SK-N-SH (cell line): Measurements from ENCODE around the gene FOXE3. TPM values are rescaled to one million over a fixed set of nuclear protein-coding genes. Genes with fewer than 3 reads are reported as not detected.

Experiments
- CTCF ChIA-PET: fragments of 300-600, 350-600 bp; formaldehyde crosslinking; extraction: SDS; loops from one replicate; lab custom pipeline; 2021; lab: Yijun Ruan, JAX
- POLR2A ChIA-PET: fragments of 350-600 bp; sonication (Branson Sonifier 250); formaldehyde crosslinking; extraction: SDS; loops from one replicate; lab custom pipeline; 2020; ENCODE audit warnings: antibody characterized with exemption, inconsistent platforms; lab: Yijun Ruan, JAX
- DNase-seq: peaks from one replicate; pipeline ENCODE4 v3.0.0; 2012
- H2AFZ ChIP-seq: fragments of 200-600 bp; sonication (generic); 2 replicates; pipeline ENCODE4 v1.8.1; 2016; ENCODE audit warnings: antibody characterized with exemption, mild to moderate bottlenecking, low read depth
- H3F3A ChIP-seq: fragments of 200-600 bp; sonication (generic); replicated peaks from 2 replicates; pipeline ENCODE3; 2016; ENCODE audit warnings: antibody characterized with exemption, mild to moderate bottlenecking; ENCODE audit not compliant: insufficient read depth
- H3K27ac ChIP-seq, 2 experiments: fragments of 200-500 bp in 1 of 2; fragments of 200-600 bp in 1 of 2; sonication (Bioruptor generic) in 1 of 2; sonication (generic), shearing (Covaris generic) in 1 of 2; 2 replicates each; pipeline versions ENCODE4 v1.5.1 to v1.6.1; 2014 to 2016; ENCODE audit warnings: low read depth in 2 of 2, inconsistent platforms in 1 of 2, low read length in 1 of 2, mild to moderate bottlenecking in 1 of 2, mixed read lengths in 1 of 2
- H3K27me3 ChIP-seq: fragments of 200-600 bp; sonication (generic), shearing (Covaris generic); 2 replicates; pipeline ENCODE4 v1.6.1; 2016; ENCODE audit warnings: mixed run types; ENCODE audit not compliant: insufficient read depth
- H3K36me3 ChIP-seq, 2 experiments: fragments of 200-500 bp in 1 of 2; fragments of 200-600 bp in 1 of 2; sonication (Bioruptor generic) in 1 of 2; sonication (generic) in 1 of 2; replicated peaks in 1 of 2; 2 replicates each; pipeline versions ENCODE3 to v1.5.1; 2014 to 2016; ENCODE audit warnings: low read length in 1 of 2, mild to moderate bottlenecking in 1 of 2; ENCODE audit not compliant: insufficient read depth in 2 of 2, control insufficient read depth in 1 of 2
- H3K4me1 ChIP-seq, 2 experiments: fragments of 200-500 bp in 1 of 2; fragments of 200-600 bp in 1 of 2; sonication (Bioruptor generic) in 1 of 2; sonication (generic), shearing (Covaris generic) in 1 of 2; 2 replicates each; pipeline versions ENCODE4 v1.5.1 to v1.6.1; 2014 to 2016; ENCODE audit warnings: low read depth in 1 of 2, low read length in 1 of 2, mixed run types in 1 of 2; ENCODE audit not compliant: insufficient read depth in 2 of 2, control insufficient read depth in 1 of 2
- H3K4me2 ChIP-seq: fragments of 200-600 bp; sonication (generic), shearing (Covaris generic); 2 replicates; pipeline ENCODE4 v1.6.1; 2017; ENCODE audit warnings: mixed run types
- H3K4me3 ChIP-seq, 2 experiments: fragments of 200-500 bp in 1 of 2; fragments of 200-600 bp in 1 of 2; sonication (Bioruptor generic) in 1 of 2; sonication (generic), shearing (Covaris generic) in 1 of 2; 2 replicates each; pipeline versions ENCODE4 v1.5.1 to v1.8.1; 2014 to 2016; ENCODE audit warnings: low read depth in 2 of 2, inconsistent platforms in 1 of 2, low read length in 1 of 2, mild to moderate bottlenecking in 1 of 2, mixed read lengths in 1 of 2, moderate library complexity in 1 of 2
- H3K79me2 ChIP-seq: fragments of 200-600 bp; sonication (generic); 2 replicates; pipeline ENCODE4 v1.8.1; 2017; ENCODE audit warnings: mild to moderate bottlenecking; ENCODE audit not compliant: insufficient read depth
- H3K9ac ChIP-seq: fragments of 200-600 bp; sonication (generic); 2 replicates; pipeline ENCODE4 v1.6.1; 2017; ENCODE audit warnings: mixed run types
- H3K9me2 ChIP-seq: fragments of 200-600 bp; sonication (generic); 2 replicates; pipeline ENCODE4 v1.6.1; 2017; ENCODE audit warnings: mixed run types
- H3K9me3 ChIP-seq: fragments of 200-600 bp; sonication (generic); 2 replicates; pipeline ENCODE4 v1.6.1; 2017; ENCODE audit warnings: mixed run types, mild to moderate bottlenecking, moderate library complexity
- H4K20me1 ChIP-seq: fragments of 200-600 bp; sonication (generic); 2 replicates; pipeline ENCODE4 v1.6.1; 2017; ENCODE audit warnings: mild to moderate bottlenecking, mixed run types; ENCODE audit not compliant: insufficient read depth
- CTCF ChIP-seq: fragments of 200-600 bp; sonication (generic); IDR thresholded peaks from 2 replicates; pipeline ENCODE4 v1.6.1; 2017; ENCODE audit warnings: antibody characterized with exemption, mild to moderate bottlenecking, moderate library complexity
- EP300 ChIP-seq, 2 experiments: IDR thresholded peaks; 2 replicates each; pipeline versions ENCODE4 v1.4.0 to v1.6.1; 2012; ENCODE audit warnings: borderline replicate concordance in 1 of 2, low read depth in 1 of 2, low read length in 1 of 2
- FOSL2 ChIP-seq: IDR thresholded peaks from 2 replicates; pipeline ENCODE4 v1.4.0; 2012; ENCODE audit warnings: low read depth, mild to moderate bottlenecking, moderate library complexity, borderline replicate concordance
- FOXJ3 ChIP-seq: sonication (generic); formaldehyde crosslinking; IDR thresholded peaks from 2 replicates; pipeline ENCODE4 v1.5.1; 2020; ENCODE audit warnings: mild to moderate bottlenecking, missing genetic modification reagents
- GATA2 ChIP-seq: sonication (generic); formaldehyde crosslinking; IDR thresholded peaks from 2 replicates; pipeline ENCODE4 v1.5.0; 2020; ENCODE audit warnings: mild to moderate bottlenecking, missing genetic modification reagents
- MAX ChIP-seq: IDR thresholded peaks from 2 replicates; pipeline ENCODE4 v1.4.0; 2012; ENCODE audit warnings: low read depth
- NRF1 ChIP-seq: IDR thresholded peaks from 2 replicates; pipeline ENCODE4 v1.6.1; 2012; ENCODE audit warnings: low read depth, mild to moderate bottlenecking, low read length
- PBX3 ChIP-seq: IDR thresholded peaks from 2 replicates; pipeline ENCODE4; 2012
- REST ChIP-seq: IDR thresholded peaks from 2 replicates; pipeline ENCODE4 v1.6.1; 2012; ENCODE audit warnings: mild to moderate bottlenecking, low read depth, low read length, moderate library complexity
- RFX5 ChIP-seq: IDR thresholded peaks from 2 replicates; pipeline ENCODE4 v1.6.1; 2012; ENCODE audit warnings: mild to moderate bottlenecking, improper control_type of control experiment, low read length
- SIN3A ChIP-seq: IDR thresholded peaks from 2 replicates; pipeline ENCODE4 v1.6.1; 2012; ENCODE audit warnings: low read depth, mild to moderate bottlenecking, low read length, moderate library complexity, borderline replicate concordance
- SMC3 ChIP-seq: IDR thresholded peaks from 2 replicates; pipeline ENCODE4 v1.6.1; 2012; ENCODE audit warnings: low read depth, low read length, improper control_type of control experiment
- TCF12 ChIP-seq: IDR thresholded peaks from 2 replicates; pipeline ENCODE4 v1.4.0; 2012
- TEAD4 ChIP-seq: IDR thresholded peaks from 2 replicates; pipeline ENCODE4 v1.4.0; 2012; ENCODE audit warnings: mild to moderate bottlenecking, borderline replicate concordance; ENCODE audit not compliant: insufficient read depth
- YY1 ChIP-seq: IDR thresholded peaks from 2 replicates; pipeline ENCODE4 v1.4.0; 2012; ENCODE audit warnings: low read depth, mild to moderate bottlenecking
- WGBS: methylation state at CpG from one replicate; pipeline ENCODE4 v1.1.6; 2017; ENCODE audit warnings: low lambda C conversion rate; 5-methylcytosine and 5-hydroxymethylcytosine counted together
- polyA plus RNA-seq, 3 experiments: library from polyadenylated mRNA; depleted of rRNA; stranded (reverse); fragments of >200 nt; gene quantifications; 2 replicates each; pipeline ENCODE4 v1.2.3, GENCODE V29; 2012

The FOXE3 gene
- polyA plus RNA-seq, 1 of the 3 experiments (the other 2 are of a cell fraction): not detected

GRCh38 chr1:47386268-47386667 lies 29.8 kb upstream of the FOXE3 start:
- POLR2A ChIA-PET: no interaction called here
- no peaks in the 10 kb centered on the region for H3K9me2 ChIP-seq
- 95% methylated on average over 5 of the region's 5 CpGs for WGBS
- CTCF ChIA-PET: interaction anchor here (0.6 to 13.8 kb wide), 5 partner anchors 25 to 339 kb away, joined by 3 to 104 read pairs (median 3); no protein-coding TSS in a partner anchor
- H3K27me3 ChIP-seq: no peaks in the 10 kb centered on the region
- H3K36me3 ChIP-seq: peaks cover 9 to 17% of the 10 kb centered on the region in 2 experiments
- H4K20me1 ChIP-seq: 0 out of 2 replicates have a peak, but pooled peaks cover 7% of the 10 kb centered on the region
- no peak overlapping the region for H3K4me3 ChIP-seq
- no peak for DNase-seq
- no peak for TF ChIP-seq PBX3
- no peak for TF ChIP-seq REST
- TF ChIP-seq EP300 (IDR thresholded peaks at IDR 0.05; ENCODE audit: borderline replicate concordance in 1 of 2, low read depth in 1 of 2, low read length in 1 of 2): no peak
- TF ChIP-seq MAX: no peak
- TF ChIP-seq TEAD4: no peak
- no peak for TF ChIP-seq SIN3A
- no peak for TF ChIP-seq CTCF
- TF ChIP-seq FOXJ3 (CRISPR knock-in tag): no peak
- TF ChIP-seq FOSL2: no peak
- no peak for TF ChIP-seq TCF12
- TF ChIP-seq YY1: no peak
- no peak for TF ChIP-seq GATA2
- TF ChIP-seq SMC3: no peak
- no peak for TF ChIP-seq NRF1
- no peak for TF ChIP-seq RFX5
- H3K9ac ChIP-seq: no peak overlapping the region
- H3K4me1 ChIP-seq: peaks cover 0 to 10% of the 10 kb centered on the region in 2 experiments; a peak in 1 of 4 replicates
- H3K27ac ChIP-seq: no peak overlapping the region
- H3K79me2 ChIP-seq: no peaks in the 10 kb centered on the region
- no peak overlapping the region for H3K4me2 ChIP-seq
- H2AFZ ChIP-seq: no peak overlapping the region
- no peaks in the 10 kb centered on the region for H3K9me3 ChIP-seq
- peaks cover 6% of the 10 kb centered on the region for H3F3A ChIP-seq
